ENCODE measurements around the gene GALNT6. TPM values are rescaled to one million over a fixed set of nuclear protein-coding genes. Genes with fewer than 3 reads are reported as not detected.
A peak's percentile ranks its signal among the peaks of the same experiment; 100 is the strongest.

GALNT6 gene
- total and polyA plus RNA-seq, 8 donors, result 2.7 to 16.6 (median 9.3) TPM

GRCh38 chr12:51390891-51391282 is 319 bp downstream of the GALNT6 start:
- no peaks in the 10 kb centered on the region for H3K4me1 ChIP-seq
- 8 to 15% methylated on average over 8 of the region's 8 CpGs for WGBS, 2 donors
- H3K27ac ChIP-seq, result peak overlapping the region; percentile 22 to 67 (median 40)
- intact Hi-C loops (cut with DNase I), result no loop called here
- H3K36me3 ChIP-seq, result no peaks in the 10 kb centered on the region
- no peaks in the 10 kb centered on the region for H3K9me3 ChIP-seq
- TF ChIP-seq CTCF (IDR thresholded peaks at IDR 0.05), result no peak
- H3K4me3 ChIP-seq, result peak overlapping the region; percentile 52 to 89 (median 70)
- DNase-seq, result peak; percentile 25 to 76 (median 48)
- no peak for FAIRE-seq
- peak; percentile 43 to 46 (median 44) for ATAC-seq
- no peaks in the 10 kb centered on the region for H3K27me3 ChIP-seq

- H3K9me3 ChIP-seq, result no peaks in the 10 kb centered on the region
- peak overlapping the region in 1 of 4 donors; percentile 67 for H3K27ac ChIP-seq
- ATAC-seq (no peak), DNase-seq (no peak), FAIRE-seq (no peak)
- intact Hi-C loops (cut with DNase I), result no loop called here
- no peak for TF ChIP-seq CTCF (IDR thresholded peaks at IDR 0.05)
- 77 to 87% methylated on average over 6 of the region's 6 CpGs for WGBS, 2 donors
- peak overlapping the region in 2 of 4 donors; percentile 62 to 78 for H3K4me3 ChIP-seq
- H3K4me1 ChIP-seq, result no peaks in the 10 kb centered on the region
- no peaks in the 10 kb centered on the region for H3K27me3 ChIP-seq
- no peaks in the 10 kb centered on the region for H3K36me3 ChIP-seq
These were observed 749 bp downstream of the GALNT6 start for GRCh38 chr12:51390457-51390856.

- Histone ChIP-seq H3K9me3 (no peaks in the 10 kb centered on the region), H3K4me1 (no peaks in the 10 kb centered on the region), H3K4me3 (no peak overlapping the region), H3K27ac (no peak overlapping the region), H3K36me3 (no peaks in the 10 kb centered on the region), H3K27me3 (no peaks in the 10 kb centered on the region)
- DNase-seq, result no peak
- WGBS, 2 donors, result 80 to 86% methylated on average over 2 of the region's 2 CpGs
- FAIRE-seq, result no peak
- no peak for ATAC-seq
- intact Hi-C loops (cut with DNase I), result no loop called here
- TF ChIP-seq CTCF (IDR thresholded peaks at IDR 0.05), result no peak
These were observed 1.8 kb downstream of the GALNT6 start for GRCh38 chr12:51389302-51389999.

GRCh38 chr12:51388846-51389245 is 2.4 kb downstream of the GALNT6 start:
- intact Hi-C loops (cut with DNase I), result no loop called here
- FAIRE-seq (no peak), ATAC-seq (no peak), DNase-seq (no peak)
- no peak overlapping the region for H3K4me3 ChIP-seq
- H3K27ac ChIP-seq, result no peak overlapping the region
- TF ChIP-seq CTCF (IDR thresholded peaks at IDR 0.05), result no peak
- WGBS, 2 donors, result 90 to 91% methylated on average over 5 of the region's 5 CpGs
- H3K27me3 ChIP-seq, result no peaks in the 10 kb centered on the region
- H3K4me1 ChIP-seq, result no peaks in the 10 kb centered on the region
- no peaks in the 10 kb centered on the region for H3K9me3 ChIP-seq
- no peaks in the 10 kb centered on the region for H3K36me3 ChIP-seq

GRCh38 chr12:51388069-51388799 is 3.0 kb downstream of the GALNT6 start:
- no peak for TF ChIP-seq CTCF (IDR thresholded peaks at IDR 0.05)

More at GRCh38 chr12:51388069-51388799, 3.0 kb downstream of the GALNT6 start:
- H3K36me3 ChIP-seq, result no peaks in the 10 kb centered on the region
- H3K27me3 ChIP-seq, result no peaks in the 10 kb centered on the region
- 73 to 74% methylated on average over 10 of the region's 10 CpGs for WGBS, 2 donors
- ATAC-seq (no peak), FAIRE-seq (no peak), DNase-seq (no peak)
- no peaks in the 10 kb centered on the region for H3K4me1 ChIP-seq
- intact Hi-C loops (cut with DNase I), result no loop called here
- no peak overlapping the region for H3K4me3 ChIP-seq
- no peak overlapping the region for H3K27ac ChIP-seq
- H3K9me3 ChIP-seq, result no peaks in the 10 kb centered on the region

All from pancreas (tissue), 10 donors.